Fibroblast of skin of right biceps (primary cell): Measurements from ENCODE around the gene GALM.
A peak's percentile ranks its signal among the peaks of the same experiment; 100 is the strongest.
"Not testable (repeated sequence)": the region's sequence is repeated elsewhere in the genome, so short reads cannot be mapped to it uniquely, and the experiment has no call there.

ENCODE experiments used
- DNase-seq: peaks from one replicate; pipeline ENCODE4 v3.0.0-alpha.2; 2013

The GALM gene

GRCh38 chr2:38665854-38666555 lies at the start of gene GALM:
TSS of gene GALM (plus strand) at chr2:38666114. CDS start at chr2:38666162, 48 bp downstream.
- DNase-seq: peak; percentile 95

- no peak for DNase-seq
These were observed 48.6 kb upstream of the GALM start for GRCh38 chr2:38617301-38617700.

GRCh38 chr2:38619458-38620164 lies 46.3 kb upstream of the GALM start:
- DNase-seq: peak; percentile 8

GRCh38 chr2:38620282-38620977 lies 45.5 kb upstream of the GALM start:
- peak; percentile 17 for DNase-seq

GRCh38 chr2:38621018-38621417 lies 44.9 kb upstream of the GALM start:
- DNase-seq: no peak

- DNase-seq: no peak
These were observed 43.7 kb upstream of the GALM start for GRCh38 chr2:38622210-38622609.

GRCh38 chr2:38626326-38627035 lies 39.4 kb upstream of the GALM start:
- DNase-seq: no peak

GRCh38 chr2:38627391-38627790 lies 38.5 kb upstream of the GALM start:
- DNase-seq: no peak

- DNase-seq: no peak
These were observed 36.2 kb upstream of the GALM start for GRCh38 chr2:38629684-38630083.

GRCh38 chr2:38631976-38632375 lies 33.9 kb upstream of the GALM start:
- no peak for DNase-seq

- no peak for DNase-seq
These were observed 32.9 kb upstream of the GALM start for GRCh38 chr2:38632980-38633379.

- DNase-seq: no peak
These were observed 32.0 kb upstream of the GALM start for GRCh38 chr2:38633895-38634294.

GRCh38 chr2:38634684-38635083 lies 31.2 kb upstream of the GALM start:
- no peak for DNase-seq

- no peak for DNase-seq
These were observed 30.8 kb upstream of the GALM start for GRCh38 chr2:38635139-38635538.

- DNase-seq: no peak
These were observed 29.8 kb upstream of the GALM start for GRCh38 chr2:38636069-38636468.

GRCh38 chr2:38642373-38643017 lies 23.4 kb upstream of the GALM start:
- DNase-seq: not testable (repeated sequence)

- DNase-seq: no peak
These were observed 22.8 kb upstream of the GALM start for GRCh38 chr2:38643021-38643671.

GRCh38 chr2:38643683-38644511 lies 22.0 kb upstream of the GALM start:
- not testable (repeated sequence) for DNase-seq

GRCh38 chr2:38648107-38648761 lies 17.7 kb upstream of the GALM start:
- no peak for DNase-seq

GRCh38 chr2:38649176-38649728 lies 16.7 kb upstream of the GALM start:
- no peak for DNase-seq
